CD14-positive monocyte (primary cell): ENCODE results near the gene PRKCA. TPM values are rescaled to one million over a fixed set of nuclear protein-coding genes. Genes with fewer than 3 reads are reported as not detected.

Experiments
- DNase-seq, 3 donors: peaks; one replicate each; pipeline ENCODE4 v3.0.0-alpha.2; 2011 to 2022
- H2AFZ ChIP-seq: 2 replicates; pipeline ENCODE4 v1.6.0; 2012; ENCODE audit warnings: mild to moderate bottlenecking, low read depth, low read length, inconsistent platforms; ENCODE audit not compliant: insufficient read depth, poor library complexity, severe bottlenecking
- H3K27ac ChIP-seq, 2 donors: 1 replicate in 1 of 2; 2 replicates in 1 of 2; pipeline ENCODE4 v1.5.1; 2012 to 2013; ENCODE audit warnings: low read length in 2 of 2, control low read depth in 1 of 2, inconsistent platforms in 1 of 2, low read depth in 1 of 2, mild to moderate bottlenecking in 1 of 2
- H3K27me3 ChIP-seq, 2 donors: one replicate each; pipeline versions ENCODE4 v1.6.0 to v1.6.1; 2011 to 2013; ENCODE audit warnings: low read length in 2 of 2; ENCODE audit not compliant: control insufficient read depth in 2 of 2, insufficient read depth in 2 of 2
- H3K36me3 ChIP-seq, 2 donors: replicated peaks in 1 of 2; 1 replicate in 1 of 2; 2 replicates in 1 of 2; pipeline versions ENCODE4 v1.5.1 to v1.6.1; 2012 to 2013; ENCODE audit warnings: low read length in 2 of 2, control low read depth in 1 of 2, inconsistent platforms in 1 of 2, mild to moderate bottlenecking in 1 of 2; ENCODE audit not compliant: insufficient read depth in 2 of 2, control insufficient read depth in 1 of 2
- H3K4me1 ChIP-seq, 2 donors: 1 replicate in 1 of 2; 2 replicates in 1 of 2; pipeline versions ENCODE4 v1.5.1 to v1.6.1; 2012 to 2013; ENCODE audit warnings: low read length in 2 of 2, control low read depth in 1 of 2, inconsistent platforms in 1 of 2, mild to moderate bottlenecking in 1 of 2, moderate library complexity in 1 of 2; ENCODE audit not compliant: insufficient read depth in 2 of 2, control insufficient read depth in 1 of 2
- H3K4me2 ChIP-seq: replicated peaks from 2 replicates; pipeline ENCODE3; 2012; ENCODE audit warnings: low read length, moderate library complexity, mild to moderate bottlenecking; ENCODE audit not compliant: poor library complexity, severe bottlenecking; ENCODE audit errors: extremely low read depth
- H3K4me3 ChIP-seq, 3 experiments: fragments of 200-600 bp in 1 of 3; sonication (generic) in 1 of 3; replicated peaks in 1 of 3; 1 replicate in 2 of 3; 2 replicates in 1 of 3; pipeline ENCODE4 v1.5.1; 2011 to 2013; ENCODE audit warnings: low read length in 3 of 3, mild to moderate bottlenecking in 3 of 3, control low read depth in 2 of 3, low read depth in 2 of 3, inconsistent platforms in 1 of 3, moderate library complexity in 1 of 3
- H3K79me2 ChIP-seq: 2 replicates; pipeline ENCODE4 v1.6.0; 2012; ENCODE audit warnings: mild to moderate bottlenecking, control low read depth, inconsistent platforms, low read length, moderate library complexity; ENCODE audit not compliant: insufficient read depth
- H3K9ac ChIP-seq: 2 replicates; pipeline ENCODE4 v1.6.0; 2017; ENCODE audit warnings: low read length, mild to moderate bottlenecking; ENCODE audit not compliant: insufficient read depth, poor library complexity, severe bottlenecking
- H3K9me3 ChIP-seq, 2 donors: replicated peaks in 1 of 2; 1 replicate in 1 of 2; 2 replicates in 1 of 2; pipeline versions ENCODE4 v1.5.1 to v1.6.1; 2012 to 2013; ENCODE audit warnings: low read length in 2 of 2, control low read depth in 1 of 2; ENCODE audit not compliant: control insufficient read depth in 1 of 2, insufficient read depth in 1 of 2
- H4K20me1 ChIP-seq: 2 replicates; pipeline ENCODE4 v1.6.0; 2012; ENCODE audit warnings: mild to moderate bottlenecking, low read length, control low read depth, moderate library complexity; ENCODE audit not compliant: insufficient read depth
- H3K27ac Mint-ChIP-seq, 7 donors: one replicate each; pipeline ENCODE4 v1.8.0; 2020; ENCODE audit warnings: mild to moderate bottlenecking in 7 of 7, mixed read lengths in 7 of 7, moderate library complexity in 6 of 7, inconsistent platforms in 2 of 7
- H3K27me3 Mint-ChIP-seq, 3 donors: one replicate each; pipeline ENCODE4 v1.8.0; 2021 to 2022; ENCODE audit warnings: low read depth in 3 of 3, mild to moderate bottlenecking in 3 of 3, mixed read lengths in 3 of 3, moderate library complexity in 3 of 3, inconsistent platforms in 1 of 3
- H3K36me3 Mint-ChIP-seq, 2 donors: one replicate each; pipeline ENCODE4 v1.8.0; 2020; ENCODE audit warnings: mixed read lengths in 2 of 2, inconsistent platforms in 1 of 2, mild to moderate bottlenecking in 1 of 2
- H3K4me1 Mint-ChIP-seq: one replicate; pipeline ENCODE4 v1.8.0; 2020; ENCODE audit warnings: mild to moderate bottlenecking, mixed read lengths
- H3K4me3 Mint-ChIP-seq, 2 donors: one replicate each; pipeline ENCODE4 v1.8.0; 2020; ENCODE audit warnings: mild to moderate bottlenecking in 2 of 2, mixed read lengths in 2 of 2, moderate library complexity in 1 of 2
- H3K9me3 Mint-ChIP-seq, 7 donors: one replicate each; pipeline ENCODE4 v1.8.0; 2020 to 2022; ENCODE audit warnings: mixed read lengths in 7 of 7, mild to moderate bottlenecking in 6 of 7, moderate library complexity in 6 of 7, inconsistent platforms in 2 of 7
- WGBS: methylation state at CpG from one replicate; pipeline ENCODE4 v1.1.5; 2013; ENCODE audit warnings: missing lambda C conversion rate; ENCODE audit not compliant: insufficient coverage; 5-methylcytosine and 5-hydroxymethylcytosine counted together
- intact Hi-C, 2 donors: fragments of 100-400 bp; cut with micrococcal nuclease; formaldehyde crosslinking; loops; one replicate each; pipeline versions ENCODE4 v1.15.0 to v1.15.1; 2023
- polyA plus RNA-seq, 3 donors: library from polyadenylated mRNA; depleted of rRNA in 1 of 3; unstranded in 2 of 3; stranded (reverse) in 1 of 3; fragments of 300-500 nt in 2 of 3; fragments of >200 nt in 1 of 3; fragmentation: Illumina TruSeq in 2 of 3; gene quantifications; 1 replicate in 2 of 3; 2 replicates in 1 of 3; pipeline ENCODE4 v1.2.3, GENCODE V29; 2012 to 2021
- TF ChIP-seq, protein P1 (sequence below): fragments of 200-600 bp; IDR thresholded peaks from one replicate; pipeline ENCODE4 v1.8.0; 2022; ENCODE audit warnings: antibody characterized with exemption, mild to moderate bottlenecking

PRKCA gene
- polyA plus RNA-seq, 3 donors = 0.22 to 7.1 (median 0.30) TPM

DNA sequence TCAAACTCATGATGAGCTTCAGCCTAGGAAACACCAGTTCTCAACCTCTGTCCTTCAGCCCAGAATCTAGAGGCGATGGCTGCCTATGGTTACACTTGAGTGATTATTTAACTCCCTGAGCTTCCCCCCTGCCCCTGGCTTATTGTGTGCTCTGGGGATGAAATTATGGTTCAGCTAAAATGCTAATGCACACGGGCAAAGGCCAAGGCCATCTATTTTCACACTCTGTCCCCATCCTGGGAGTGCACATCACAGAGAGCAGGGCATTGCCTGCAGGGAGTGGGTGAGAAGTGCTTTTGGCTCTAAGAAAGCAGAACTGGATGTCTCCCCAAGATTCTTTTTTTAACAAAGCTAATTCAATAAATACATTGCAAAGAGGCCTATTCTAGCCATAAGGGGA is 510.9 kb downstream of the PRKCA start:
- Histone ChIP-seq H3K27me3 (no peaks in the 10 kb centered on the region), H3K36me3 (no peaks in the 10 kb centered on the region), H3K9ac (no peak overlapping the region), H3K9me3 (peaks cover 3 to 8% of the 10 kb centered on the region in 2 donors), H3K79me2 (no peaks in the 10 kb centered on the region), H3K4me1 (no peaks in the 10 kb centered on the region), H3K4me2 (no peak overlapping the region), H3K4me3 (no peak overlapping the region), H2AFZ (no peak overlapping the region), H4K20me1 (no peaks in the 10 kb centered on the region), H3K27ac (no peak overlapping the region)
- H3K9me3 Mint-ChIP-seq = peaks cover 2 to 16% (median 6%) of the 10 kb centered on the region in 7 donors
- intact Hi-C loops = no loop called here
- H3K4me1 Mint-ChIP-seq = no peaks in the 10 kb centered on the region
- no CpG with 5 or more reads among the region's 2 CpGs for WGBS
- no peaks in the 10 kb centered on the region for H3K36me3 Mint-ChIP-seq
- DNase-seq = no peak
- no peak overlapping the region for H3K4me3 Mint-ChIP-seq
- H3K27ac Mint-ChIP-seq = no peak overlapping the region
- H3K27me3 Mint-ChIP-seq = peaks cover 2 to 10% (median 8%) of the 10 kb centered on the region in 3 donors
- TF ChIP-seq, protein P1, sequence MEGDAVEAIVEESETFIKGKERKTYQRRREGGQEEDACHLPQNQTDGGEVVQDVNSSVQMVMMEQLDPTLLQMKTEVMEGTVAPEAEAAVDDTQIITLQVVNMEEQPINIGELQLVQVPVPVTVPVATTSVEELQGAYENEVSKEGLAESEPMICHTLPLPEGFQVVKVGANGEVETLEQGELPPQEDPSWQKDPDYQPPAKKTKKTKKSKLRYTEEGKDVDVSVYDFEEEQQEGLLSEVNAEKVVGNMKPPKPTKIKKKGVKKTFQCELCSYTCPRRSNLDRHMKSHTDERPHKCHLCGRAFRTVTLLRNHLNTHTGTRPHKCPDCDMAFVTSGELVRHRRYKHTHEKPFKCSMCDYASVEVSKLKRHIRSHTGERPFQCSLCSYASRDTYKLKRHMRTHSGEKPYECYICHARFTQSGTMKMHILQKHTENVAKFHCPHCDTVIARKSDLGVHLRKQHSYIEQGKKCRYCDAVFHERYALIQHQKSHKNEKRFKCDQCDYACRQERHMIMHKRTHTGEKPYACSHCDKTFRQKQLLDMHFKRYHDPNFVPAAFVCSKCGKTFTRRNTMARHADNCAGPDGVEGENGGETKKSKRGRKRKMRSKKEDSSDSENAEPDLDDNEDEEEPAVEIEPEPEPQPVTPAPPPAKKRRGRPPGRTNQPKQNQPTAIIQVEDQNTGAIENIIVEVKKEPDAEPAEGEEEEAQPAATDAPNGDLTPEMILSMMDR = no peak

DNA sequence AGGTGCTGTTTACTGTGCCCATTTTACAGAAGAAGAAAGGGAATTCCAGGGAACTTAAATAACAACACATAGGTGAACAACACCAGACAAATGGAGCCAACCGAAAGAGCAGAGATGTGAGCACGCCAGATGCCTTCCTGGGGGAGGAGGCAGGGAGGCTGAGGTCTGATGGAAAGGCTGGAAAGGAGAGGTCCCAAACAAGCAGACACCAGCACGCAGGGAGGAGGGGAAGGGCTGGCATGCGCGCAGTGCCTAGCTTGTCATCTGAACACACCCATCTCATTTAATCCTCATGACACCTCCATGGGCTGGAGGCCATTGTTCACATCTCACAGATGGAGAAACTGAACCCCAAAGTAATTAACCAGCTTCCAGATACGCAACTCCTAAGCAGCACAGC is 511.6 kb downstream of the PRKCA start:
- Mint-ChIP-seq H3K9me3 (peaks cover 2 to 19% (median 8%) of the 10 kb centered on the region in 7 donors), H3K4me1 (no peaks in the 10 kb centered on the region), H3K4me3 (no peak overlapping the region), H3K27me3 (peaks cover 2 to 10% (median 8%) of the 10 kb centered on the region in 3 donors), H3K36me3 (no peaks in the 10 kb centered on the region), H3K27ac (peak overlapping the region in 1 of 7 donors; percentile 31)
- no peak overlapping the region for H3K9ac ChIP-seq
- no peak overlapping the region for H3K4me2 ChIP-seq
- TF ChIP-seq, protein P1 = no peak
- no peaks in the 10 kb centered on the region for H4K20me1 ChIP-seq
- WGBS = 100% methylated on average over 2 of the region's 6 CpGs
- no peak for DNase-seq
- H2AFZ ChIP-seq = no peak overlapping the region
- peaks cover 7 to 8% of the 10 kb centered on the region in 2 donors for H3K9me3 ChIP-seq
- H3K4me3 ChIP-seq = no peak overlapping the region
- no peaks in the 10 kb centered on the region for H3K27me3 ChIP-seq
- H3K36me3 ChIP-seq = no peaks in the 10 kb centered on the region
- H3K79me2 ChIP-seq = no peaks in the 10 kb centered on the region
- intact Hi-C loops = no loop called here
- H3K4me1 ChIP-seq = no peaks in the 10 kb centered on the region
- H3K27ac ChIP-seq = no peak overlapping the region
